HCT116 (cell line): Measurements from ENCODE around the gene UBE3D.

Experiments used
- CEBPB ChIP-seq: IDR thresholded peaks from 2 replicates; pipeline ENCODE4 v1.6.1; 2012; ENCODE audit warnings: low read depth
- EZH2 ChIP-seq: fragments of 200-600 bp; sonication (generic); IDR thresholded peaks from 2 replicates; pipeline ENCODE4 v1.6.1; 2017; ENCODE audit warnings: antibody characterized with exemption, mixed run types
- POLR2A ChIP-seq: IDR thresholded peaks from 2 replicates; pipeline ENCODE4 v1.7.0; 2011; ENCODE audit warnings: borderline replicate concordance; ENCODE audit not compliant: insufficient read depth, insufficient read length; ENCODE audit errors: extremely low read depth
- POLR2AphosphoS5 ChIP-seq: IDR thresholded peaks from 2 replicates; pipeline ENCODE4 v1.6.1; 2011; ENCODE audit warnings: mild to moderate bottlenecking, low read depth, low read length, moderate library complexity
- SP1 ChIP-seq: IDR thresholded peaks from 2 replicates; pipeline ENCODE4 v1.6.1; 2012; ENCODE audit warnings: low read depth
- ZFX ChIP-seq: fragments of 450-650 bp; IDR thresholded peaks from 2 replicates; pipeline ENCODE4 v1.6.1; 2017
- TF ChIP-seq, protein P1 (sequence below), 3 experiments: fragments of 200-600 bp in 1 of 3; sonication (generic) in 1 of 3; IDR thresholded peaks in 2 of 3; conservative IDR thresholded peaks in 1 of 3; 2 replicates each; pipeline ENCODE4 v1.5.1; 2012 to 2017; ENCODE audit warnings: low read depth in 2 of 3, low read length in 2 of 3, antibody characterized with exemption in 1 of 3, borderline replicate concordance in 1 of 3, control low read depth in 1 of 3, mild to moderate bottlenecking in 1 of 3, mixed read lengths in 1 of 3, mixed run types in 1 of 3, moderate library complexity in 1 of 3; ENCODE audit not compliant: insufficient read depth in 1 of 3
- TF ChIP-seq, protein P2 (sequence below): IDR thresholded peaks from 2 replicates; pipeline ENCODE4 v1.6.1; 2012; ENCODE audit warnings: low read depth

DNA sequence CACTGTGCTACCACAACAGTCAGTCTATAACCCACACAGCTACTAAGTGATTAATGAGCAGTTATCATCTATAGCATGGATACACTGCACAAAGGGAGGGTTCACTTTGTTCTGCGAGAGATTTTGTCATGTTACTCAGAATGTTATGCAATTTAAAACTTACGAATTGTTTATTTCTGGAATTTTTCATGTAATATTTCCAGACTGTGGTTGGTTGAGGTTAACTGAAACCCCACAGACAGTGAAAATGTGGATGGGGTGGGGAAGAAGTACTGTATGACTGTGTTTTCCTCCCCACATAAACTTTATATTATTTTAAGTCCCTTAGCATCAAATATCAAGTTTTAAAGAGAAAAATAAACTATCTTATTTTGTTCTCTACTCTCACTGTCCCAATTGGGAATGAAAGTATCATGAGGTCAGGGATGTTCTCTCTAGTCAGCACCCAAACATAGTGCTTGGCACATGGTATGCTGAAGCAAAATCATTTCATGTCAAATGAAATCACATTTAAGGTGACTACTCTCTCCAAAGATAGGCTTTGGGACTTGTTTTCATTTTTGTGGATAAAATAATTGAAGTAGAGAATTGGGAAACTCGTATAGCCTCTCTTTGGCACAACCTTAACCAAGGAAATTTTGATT is 27.2 kb upstream of the UBE3D start:
- TF ChIP-seq POLR2A (no peak), SP1 (no peak), POLR2AphosphoS5 (no peak), CEBPB (no peak), ZFX (no peak), EZH2 (no peak)
- TF ChIP-seq, protein P1, sequence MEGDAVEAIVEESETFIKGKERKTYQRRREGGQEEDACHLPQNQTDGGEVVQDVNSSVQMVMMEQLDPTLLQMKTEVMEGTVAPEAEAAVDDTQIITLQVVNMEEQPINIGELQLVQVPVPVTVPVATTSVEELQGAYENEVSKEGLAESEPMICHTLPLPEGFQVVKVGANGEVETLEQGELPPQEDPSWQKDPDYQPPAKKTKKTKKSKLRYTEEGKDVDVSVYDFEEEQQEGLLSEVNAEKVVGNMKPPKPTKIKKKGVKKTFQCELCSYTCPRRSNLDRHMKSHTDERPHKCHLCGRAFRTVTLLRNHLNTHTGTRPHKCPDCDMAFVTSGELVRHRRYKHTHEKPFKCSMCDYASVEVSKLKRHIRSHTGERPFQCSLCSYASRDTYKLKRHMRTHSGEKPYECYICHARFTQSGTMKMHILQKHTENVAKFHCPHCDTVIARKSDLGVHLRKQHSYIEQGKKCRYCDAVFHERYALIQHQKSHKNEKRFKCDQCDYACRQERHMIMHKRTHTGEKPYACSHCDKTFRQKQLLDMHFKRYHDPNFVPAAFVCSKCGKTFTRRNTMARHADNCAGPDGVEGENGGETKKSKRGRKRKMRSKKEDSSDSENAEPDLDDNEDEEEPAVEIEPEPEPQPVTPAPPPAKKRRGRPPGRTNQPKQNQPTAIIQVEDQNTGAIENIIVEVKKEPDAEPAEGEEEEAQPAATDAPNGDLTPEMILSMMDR (IDR thresholded peaks at IDR 0.05 in 2 of 3, conservative IDR thresholded peaks at IDR 0.05 in 1 of 3; ENCODE audit: borderline replicate concordance in 1 of 3, insufficient read depth in 1 of 3, low read depth in 2 of 3, low read length in 2 of 3): no peak
- TF ChIP-seq, protein P2, sequence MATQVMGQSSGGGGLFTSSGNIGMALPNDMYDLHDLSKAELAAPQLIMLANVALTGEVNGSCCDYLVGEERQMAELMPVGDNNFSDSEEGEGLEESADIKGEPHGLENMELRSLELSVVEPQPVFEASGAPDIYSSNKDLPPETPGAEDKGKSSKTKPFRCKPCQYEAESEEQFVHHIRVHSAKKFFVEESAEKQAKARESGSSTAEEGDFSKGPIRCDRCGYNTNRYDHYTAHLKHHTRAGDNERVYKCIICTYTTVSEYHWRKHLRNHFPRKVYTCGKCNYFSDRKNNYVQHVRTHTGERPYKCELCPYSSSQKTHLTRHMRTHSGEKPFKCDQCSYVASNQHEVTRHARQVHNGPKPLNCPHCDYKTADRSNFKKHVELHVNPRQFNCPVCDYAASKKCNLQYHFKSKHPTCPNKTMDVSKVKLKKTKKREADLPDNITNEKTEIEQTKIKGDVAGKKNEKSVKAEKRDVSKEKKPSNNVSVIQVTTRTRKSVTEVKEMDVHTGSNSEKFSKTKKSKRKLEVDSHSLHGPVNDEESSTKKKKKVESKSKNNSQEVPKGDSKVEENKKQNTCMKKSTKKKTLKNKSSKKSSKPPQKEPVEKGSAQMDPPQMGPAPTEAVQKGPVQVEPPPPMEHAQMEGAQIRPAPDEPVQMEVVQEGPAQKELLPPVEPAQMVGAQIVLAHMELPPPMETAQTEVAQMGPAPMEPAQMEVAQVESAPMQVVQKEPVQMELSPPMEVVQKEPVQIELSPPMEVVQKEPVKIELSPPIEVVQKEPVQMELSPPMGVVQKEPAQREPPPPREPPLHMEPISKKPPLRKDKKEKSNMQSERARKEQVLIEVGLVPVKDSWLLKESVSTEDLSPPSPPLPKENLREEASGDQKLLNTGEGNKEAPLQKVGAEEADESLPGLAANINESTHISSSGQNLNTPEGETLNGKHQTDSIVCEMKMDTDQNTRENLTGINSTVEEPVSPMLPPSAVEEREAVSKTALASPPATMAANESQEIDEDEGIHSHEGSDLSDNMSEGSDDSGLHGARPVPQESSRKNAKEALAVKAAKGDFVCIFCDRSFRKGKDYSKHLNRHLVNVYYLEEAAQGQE: no peak
